GM18517 (cell line): ENCODE measurements around the gene SRD5A2.

Experiments
- ATAC-seq: cut with Tn5 transposase; IDR thresholded peaks from one replicate; pipeline ENCODE4 v1.9.1; 2021; ENCODE audit warnings: mild to moderate bottlenecking, moderate library complexity; ENCODE audit not compliant: unreplicated experiment

SRD5A2 gene

DNA sequence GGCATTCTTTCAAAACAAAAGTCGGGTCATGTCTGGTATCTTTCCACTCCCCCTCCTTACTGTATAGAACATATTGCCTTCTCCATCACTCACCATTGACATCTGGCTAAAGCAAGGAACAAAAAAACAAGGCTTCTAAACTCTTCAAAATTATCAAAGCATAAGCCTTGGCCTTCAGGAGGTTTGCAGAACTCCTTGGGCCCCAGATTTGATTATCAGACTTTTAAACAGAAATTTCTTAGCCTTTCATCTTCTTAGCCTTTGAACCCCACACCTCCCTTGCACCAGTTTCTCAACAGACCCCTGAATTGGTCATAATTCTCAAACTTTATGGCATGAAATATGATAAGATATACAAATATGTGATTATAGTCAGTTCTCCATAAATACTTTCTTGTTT lies 106.4 kb downstream of the SRD5A2 start:
- no peak for ATAC-seq
